GM12801 (cell line): Measurements from ENCODE around the gene NUP42.

ENCODE experiments used
- TF ChIP-seq, protein P1 (sequence below): IDR thresholded peaks from one replicate; pipeline ENCODE4 v1.5.1; 2011; ENCODE audit warnings: control low read depth; ENCODE audit not compliant: insufficient read length; ENCODE audit errors: extremely low read depth

Gene NUP42

DNA sequence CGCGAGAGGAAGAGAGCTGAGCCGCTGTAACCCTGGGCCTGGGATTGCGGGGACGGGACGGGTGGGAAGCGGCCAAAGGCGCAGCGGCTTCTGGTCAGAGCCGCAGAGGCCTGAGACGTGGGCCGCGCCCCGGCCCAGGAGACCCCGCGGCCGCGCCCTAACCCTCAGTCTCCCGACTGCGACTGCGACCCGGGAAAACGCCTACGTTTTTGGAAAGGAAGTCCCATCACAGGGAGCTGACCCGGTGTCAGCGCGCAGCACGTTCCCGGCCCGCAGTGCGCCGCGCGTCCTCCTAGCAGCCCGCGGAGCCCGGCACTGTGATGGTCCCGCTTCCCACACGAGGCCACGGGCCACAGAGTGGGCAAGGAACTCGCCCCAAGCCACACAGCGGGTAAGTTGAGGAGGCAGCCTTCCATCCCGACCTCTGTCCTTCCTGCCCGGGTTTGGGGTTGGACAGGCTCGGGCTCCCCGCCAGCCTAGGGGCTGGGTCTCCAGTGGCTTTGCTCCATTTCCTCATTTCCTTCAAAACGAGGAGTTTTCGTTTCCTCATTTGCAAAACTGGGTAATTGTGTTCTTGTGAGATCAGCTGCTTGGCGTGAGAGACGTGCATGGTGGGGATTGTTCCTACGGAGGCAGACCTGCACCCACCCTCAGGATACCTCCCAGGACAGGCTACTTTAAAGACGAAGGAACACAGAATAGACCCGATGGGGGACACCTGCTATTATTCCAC, 65.9 kb downstream of the NUP42 start:
- TF ChIP-seq, protein P1, sequence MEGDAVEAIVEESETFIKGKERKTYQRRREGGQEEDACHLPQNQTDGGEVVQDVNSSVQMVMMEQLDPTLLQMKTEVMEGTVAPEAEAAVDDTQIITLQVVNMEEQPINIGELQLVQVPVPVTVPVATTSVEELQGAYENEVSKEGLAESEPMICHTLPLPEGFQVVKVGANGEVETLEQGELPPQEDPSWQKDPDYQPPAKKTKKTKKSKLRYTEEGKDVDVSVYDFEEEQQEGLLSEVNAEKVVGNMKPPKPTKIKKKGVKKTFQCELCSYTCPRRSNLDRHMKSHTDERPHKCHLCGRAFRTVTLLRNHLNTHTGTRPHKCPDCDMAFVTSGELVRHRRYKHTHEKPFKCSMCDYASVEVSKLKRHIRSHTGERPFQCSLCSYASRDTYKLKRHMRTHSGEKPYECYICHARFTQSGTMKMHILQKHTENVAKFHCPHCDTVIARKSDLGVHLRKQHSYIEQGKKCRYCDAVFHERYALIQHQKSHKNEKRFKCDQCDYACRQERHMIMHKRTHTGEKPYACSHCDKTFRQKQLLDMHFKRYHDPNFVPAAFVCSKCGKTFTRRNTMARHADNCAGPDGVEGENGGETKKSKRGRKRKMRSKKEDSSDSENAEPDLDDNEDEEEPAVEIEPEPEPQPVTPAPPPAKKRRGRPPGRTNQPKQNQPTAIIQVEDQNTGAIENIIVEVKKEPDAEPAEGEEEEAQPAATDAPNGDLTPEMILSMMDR, result no peak

DNA sequence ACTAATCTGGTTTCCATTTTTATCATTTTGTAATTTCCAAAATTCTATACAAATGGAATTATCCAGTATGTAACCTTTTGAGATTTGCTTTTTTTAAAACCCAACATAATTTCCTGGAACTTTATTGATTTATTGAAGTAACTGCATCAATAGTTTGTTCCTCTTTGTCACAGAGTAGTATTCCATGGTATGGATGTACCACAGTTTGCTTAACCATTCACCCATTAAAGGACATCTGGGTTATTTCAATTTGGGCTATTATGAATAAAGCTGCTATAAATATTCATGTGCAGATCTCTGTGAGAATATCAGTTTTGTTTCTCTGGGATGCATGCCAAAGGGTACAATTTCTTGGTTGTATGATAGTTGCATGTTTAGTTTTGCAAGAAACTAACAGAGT, 67.6 kb downstream of the NUP42 start:
- TF ChIP-seq, protein P1, result no peak
